Right atrium auricular region (tissue), 2 donors: ENCODE measurements around the gene ADGRD2. TPM values are rescaled to one million over a fixed set of nuclear protein-coding genes. Genes with fewer than 3 reads are reported as not detected.

Experiments used
- DNase-seq: peaks from one replicate; pipeline ENCODE4 v3.0.0-alpha.2; 2019; ENCODE audit warnings: low spot score
- H3K27ac ChIP-seq, 2 donors: fragments of 200-600 bp; sonication (generic); 1 replicate in 1 of 2; 2 replicates in 1 of 2; pipeline ENCODE4 v1.5.1; 2016 to 2019
- H3K27me3 ChIP-seq, 2 donors: fragments of 200-600 bp; sonication (generic); one replicate each; pipeline versions ENCODE4 v1.5.1 to v1.6.0; 2017 to 2019
- H3K36me3 ChIP-seq: fragments of 200-600 bp; sonication (generic); one replicate; pipeline ENCODE4 v1.5.1; 2016
- H3K4me1 ChIP-seq, 2 donors: fragments of 200-600 bp; sonication (generic); one replicate each; pipeline versions ENCODE4 v1.5.1 to v1.6.0; 2017 to 2019
- H3K4me3 ChIP-seq, 2 donors: fragments of 200-600 bp; sonication (generic); 1 replicate in 1 of 2; 2 replicates in 1 of 2; pipeline ENCODE4 v1.5.1; 2017 to 2019; ENCODE audit warnings: mild to moderate bottlenecking in 1 of 2, moderate library complexity in 1 of 2
- H3K9me3 ChIP-seq, 2 donors: fragments of 200-600 bp; sonication (generic); one replicate each; pipeline ENCODE4 v1.5.1; 2019
- CTCF ChIP-seq, 2 donors: fragments of 200-600 bp; sonication (generic); IDR thresholded peaks; one replicate each; pipeline ENCODE4 v1.5.1; 2019; ENCODE audit warnings: antibody characterized with exemption in 2 of 2
- total RNA-seq, 2 donors: library from RNA; depleted of rRNA; stranded (reverse); fragments of >200 nt; gene quantifications; one replicate each; pipeline ENCODE4 v1.1.0, GENCODE V29; 2016

Gene ADGRD2
- total RNA-seq, 2 donors from 2014 or later, result not detected

- Histone ChIP-seq H3K27me3 (peaks cover 0 to 18% of the 10 kb centered on the region in 2 donors), H3K9me3 (no peaks in the 10 kb centered on the region), H3K36me3 (no peaks in the 10 kb centered on the region), H3K4me3 (no peak overlapping the region), H3K27ac (no peak overlapping the region), H3K4me1 (peaks cover 0 to 12% of the 10 kb centered on the region in 2 donors)
- no peak for DNase-seq
- no peak for TF ChIP-seq CTCF (IDR thresholded peaks at IDR 0.05)
These were observed 5.6 kb downstream of the ADGRD2 start for GRCh38 chr9:124455820-124456219.

- no peaks in the 10 kb centered on the region for H3K9me3 ChIP-seq
- H3K36me3 ChIP-seq, result no peaks in the 10 kb centered on the region
- DNase-seq, result no peak
- no peak overlapping the region for H3K4me3 ChIP-seq
- H3K4me1 ChIP-seq, result peaks cover 0 to 11% of the 10 kb centered on the region in 2 donors
- no peak overlapping the region for H3K27ac ChIP-seq
- no peak for TF ChIP-seq CTCF (IDR thresholded peaks at IDR 0.05)
- H3K27me3 ChIP-seq, result peaks cover 0 to 12% of the 10 kb centered on the region in 2 donors
These were observed 6.3 kb downstream of the ADGRD2 start for GRCh38 chr9:124456341-124457078.

GRCh38 chr9:124457079-124457886, 7.0 kb downstream of the ADGRD2 start:
- no peaks in the 10 kb centered on the region for H3K9me3 ChIP-seq
- no peak overlapping the region for H3K27ac ChIP-seq
- peaks cover 0 to 12% of the 10 kb centered on the region in 2 donors for H3K27me3 ChIP-seq
- H3K4me3 ChIP-seq, result no peak overlapping the region
- peaks cover 0 to 8% of the 10 kb centered on the region in 2 donors for H3K4me1 ChIP-seq
- DNase-seq, result no peak
- no peaks in the 10 kb centered on the region for H3K36me3 ChIP-seq
- no peak for TF ChIP-seq CTCF (IDR thresholded peaks at IDR 0.05)

DNA sequence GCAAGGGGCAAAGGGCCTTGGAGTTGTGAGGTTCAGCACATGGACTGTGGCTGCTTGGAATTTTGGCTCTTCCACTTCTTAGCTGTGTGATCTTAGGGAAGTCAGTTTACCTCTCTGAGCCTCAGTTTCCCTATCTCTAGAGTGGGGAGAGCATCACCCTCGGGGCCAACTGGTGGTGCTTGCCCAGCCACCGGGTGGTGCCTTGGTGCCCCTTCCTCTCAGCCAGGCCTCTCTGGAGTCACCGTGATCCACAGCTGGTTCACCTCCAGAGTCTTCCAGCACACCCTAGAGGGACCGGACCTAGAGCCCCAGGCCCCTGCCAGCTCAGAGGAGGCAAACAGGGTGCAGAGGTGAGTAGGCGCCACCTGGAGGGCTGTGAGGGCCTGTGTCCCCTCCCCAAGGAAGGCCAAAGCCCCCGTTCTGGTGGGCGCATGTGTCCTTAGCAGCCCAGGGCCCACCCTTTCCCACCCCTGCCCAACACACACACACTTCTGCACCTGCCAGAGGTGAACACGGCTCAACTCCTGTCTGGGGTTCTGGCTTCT, 7.7 kb downstream of the ADGRD2 start:
- no peak for DNase-seq
- H3K27me3 ChIP-seq, result peaks cover 0 to 5% of the 10 kb centered on the region in 2 donors

GRCh38 chr9:124458441-124458840, 8.2 kb downstream of the ADGRD2 start:
- Histone ChIP-seq H3K36me3 (no peaks in the 10 kb centered on the region), H3K4me3 (no peak overlapping the region), H3K4me1 (peaks cover 0 to 2% of the 10 kb centered on the region in 2 donors), H3K9me3 (no peaks in the 10 kb centered on the region), H3K27me3 (no peaks in the 10 kb centered on the region), H3K27ac (no peak overlapping the region)
- TF ChIP-seq CTCF (IDR thresholded peaks at IDR 0.05), result no peak
- no peak for DNase-seq

More for the DNA sequence above, 7.7 kb downstream of the ADGRD2 start:
- H3K9me3 ChIP-seq, result no peaks in the 10 kb centered on the region
- no peak overlapping the region for H3K27ac ChIP-seq
- TF ChIP-seq CTCF (IDR thresholded peaks at IDR 0.05), result no peak
- H3K36me3 ChIP-seq, result no peaks in the 10 kb centered on the region
- no peak overlapping the region for H3K4me3 ChIP-seq
- H3K4me1 ChIP-seq, result peaks cover 0 to 7% of the 10 kb centered on the region in 2 donors
